Coronary artery (tissue), 2 donors: ENCODE results near the gene FOXP1.
A peak's percentile ranks its signal among the peaks of the same experiment; 100 is the strongest.

Source experiments
- DNase-seq: peaks from one replicate; pipeline ENCODE4 v3.0.0-alpha.2; 2017; ENCODE audit warnings: low spot score
- H3K27ac ChIP-seq, 2 donors: fragments of 200-600 bp; sonication (generic); one replicate each; pipeline ENCODE4 v1.5.1; 2016 to 2019
- H3K4me3 ChIP-seq: fragments of 200-600 bp; sonication (generic); 2 replicates; pipeline ENCODE4 v1.5.1; 2016; ENCODE audit warnings: mild to moderate bottlenecking, moderate library complexity
- CTCF ChIP-seq: fragments of 200-600 bp; sonication (generic); IDR thresholded peaks from one replicate; pipeline ENCODE4 v1.5.1; 2019; ENCODE audit warnings: antibody characterized with exemption

FOXP1 gene

GRCh38 chr3:71503525-71504249 is 79.8 kb downstream of the FOXP1 start:
- DNase-seq: no peak
- no peak overlapping the region for H3K27ac ChIP-seq
- no peak overlapping the region for H3K4me3 ChIP-seq
- no peak for TF ChIP-seq CTCF

GRCh38 chr3:71502066-71502625 is 81.4 kb downstream of the FOXP1 start:
- Histone ChIP-seq H3K4me3 (no peak overlapping the region), H3K27ac (no peak overlapping the region)
- no peak for DNase-seq
- TF ChIP-seq CTCF: no peak

GRCh38 chr3:71500696-71501095 is 82.8 kb downstream of the FOXP1 start:
- H3K27ac ChIP-seq: no peak overlapping the region
- TF ChIP-seq CTCF: no peak
- DNase-seq: no peak
- no peak overlapping the region for H3K4me3 ChIP-seq

- no peak overlapping the region for H3K27ac ChIP-seq
- no peak for TF ChIP-seq CTCF
- H3K4me3 ChIP-seq: no peak overlapping the region
- DNase-seq: no peak
These were observed 84.2 kb downstream of the FOXP1 start for GRCh38 chr3:71499227-71499876.

- Histone ChIP-seq H3K27ac (no peak overlapping the region), H3K4me3 (no peak overlapping the region)
- no peak for TF ChIP-seq CTCF
- DNase-seq: no peak
These were observed 85.0 kb downstream of the FOXP1 start for GRCh38 chr3:71498543-71498942.

- TF ChIP-seq CTCF: no peak
- H3K27ac ChIP-seq: peak overlapping the region in 1 of 2 donors; percentile 37
- DNase-seq: no peak
- no peak overlapping the region for H3K4me3 ChIP-seq
These were observed 85.5 kb downstream of the FOXP1 start for GRCh38 chr3:71497971-71498444.
